Osteoblast (primary cell): ENCODE measurements around the gene PRM2. TPM values are rescaled to one million over a fixed set of nuclear protein-coding genes. Genes with fewer than 3 reads are reported as not detected.

Source experiments
- DNase-seq: peaks from one replicate; pipeline ENCODE4 v3.0.0; 2011; ENCODE audit warnings: low spot score, mixed read lengths; ENCODE audit not compliant: insufficient read length; ENCODE audit errors: missing footprints
- H2AFZ ChIP-seq: 2 replicates; pipeline ENCODE4 v1.6.0; 2011; ENCODE audit warnings: mild to moderate bottlenecking, low read length
- H3K27ac ChIP-seq: 2 replicates; pipeline ENCODE4 v1.5.1; 2011; ENCODE audit warnings: mild to moderate bottlenecking, low read depth, low read length, moderate library complexity
- H3K27me3 ChIP-seq: 2 replicates; pipeline ENCODE4 v1.6.0; 2012; ENCODE audit warnings: mild to moderate bottlenecking, control low read depth, inconsistent platforms, low read length, moderate library complexity; ENCODE audit not compliant: insufficient read depth
- H3K36me3 ChIP-seq: 2 replicates; pipeline ENCODE4 v1.5.1; 2011; ENCODE audit warnings: mild to moderate bottlenecking, low read length, control low read depth, moderate library complexity; ENCODE audit not compliant: insufficient read depth
- H3K4me1 ChIP-seq: 2 replicates; pipeline ENCODE4 v1.5.1; 2011; ENCODE audit warnings: mild to moderate bottlenecking, low read length, control low read depth, moderate library complexity; ENCODE audit not compliant: insufficient read depth
- H3K4me2 ChIP-seq: 2 replicates; pipeline ENCODE4 v1.6.0; 2011; ENCODE audit warnings: mild to moderate bottlenecking, low read length; ENCODE audit not compliant: insufficient read depth
- H3K4me3 ChIP-seq: fragments of 200-600 bp; sonication (generic); 3 replicates; pipeline ENCODE4 v1.5.1; 2012; ENCODE audit warnings: mild to moderate bottlenecking, low read length, inconsistent platforms; ENCODE audit not compliant: insufficient read depth
- H3K79me2 ChIP-seq: 2 replicates; pipeline ENCODE4 v1.6.0; 2012; ENCODE audit warnings: mild to moderate bottlenecking, low read length, control low read depth, inconsistent platforms; ENCODE audit not compliant: insufficient read depth
- H3K9me3 ChIP-seq: 2 replicates; pipeline ENCODE4 v1.5.1; 2011; ENCODE audit warnings: low read depth, low read length, control low read depth
- H4K20me1 ChIP-seq: 2 replicates; pipeline ENCODE4 v1.6.0; 2012; ENCODE audit warnings: mild to moderate bottlenecking, low read length, control low read depth; ENCODE audit not compliant: insufficient read depth
- CTCF ChIP-seq: IDR thresholded peaks from 2 replicates; pipeline ENCODE4 v1.5.1; 2011; ENCODE audit warnings: mild to moderate bottlenecking, low read depth, low read length, moderate library complexity; ENCODE audit errors: extremely low read depth
- total RNA-seq: library from RNA; depleted of rRNA; stranded (reverse); fragments of >200 nt; gene quantifications from 2 replicates; pipeline ENCODE4 v1.2.3, GENCODE V29; 2012

The PRM2 gene
- total RNA-seq, 1 donor: not detected

GRCh38 chr16:11274964-11275363 lies 1.3 kb downstream of the PRM2 start:
- TF ChIP-seq CTCF: no peak
- Histone ChIP-seq H4K20me1 (no peaks in the 10 kb centered on the region), H3K4me3 (no peak overlapping the region), H3K36me3 (no peaks in the 10 kb centered on the region), H3K27me3 (no peaks in the 10 kb centered on the region), H3K4me1 (no peaks in the 10 kb centered on the region), H2AFZ (no peak overlapping the region), H3K9me3 (no peaks in the 10 kb centered on the region), H3K79me2 (no peaks in the 10 kb centered on the region), H3K27ac (no peak overlapping the region), H3K4me2 (no peak overlapping the region)
- peak; percentile 21 for DNase-seq

GRCh38 chr16:11273721-11274324 lies 2.5 kb downstream of the PRM2 start:
- H3K36me3 ChIP-seq: no peaks in the 10 kb centered on the region
- H3K27ac ChIP-seq: no peak overlapping the region
- DNase-seq: peak; percentile 34
- no peaks in the 10 kb centered on the region for H3K4me1 ChIP-seq
- H4K20me1 ChIP-seq: no peaks in the 10 kb centered on the region
- H3K4me3 ChIP-seq: no peak overlapping the region
- H2AFZ ChIP-seq: no peak overlapping the region
- no peaks in the 10 kb centered on the region for H3K79me2 ChIP-seq
- TF ChIP-seq CTCF: no peak
- H3K27me3 ChIP-seq: no peaks in the 10 kb centered on the region
- no peaks in the 10 kb centered on the region for H3K9me3 ChIP-seq
- no peak overlapping the region for H3K4me2 ChIP-seq

- H3K4me1 ChIP-seq: no peaks in the 10 kb centered on the region
- peak; percentile 30 for DNase-seq
- peaks cover 4% of the 10 kb centered on the region for H3K27me3 ChIP-seq
- H3K79me2 ChIP-seq: no peaks in the 10 kb centered on the region
- H3K4me3 ChIP-seq: no peak within 1 kb of the TSS
- no peak within 1 kb of the TSS for H3K27ac ChIP-seq
- H3K4me2 ChIP-seq: no peak within 1 kb of the TSS
- no peak for TF ChIP-seq CTCF
- no peaks in the 10 kb centered on the region for H3K36me3 ChIP-seq
- no peak within 1 kb of the TSS for H2AFZ ChIP-seq
- H4K20me1 ChIP-seq: no peaks in the 10 kb centered on the region
- no peaks in the 10 kb centered on the region for H3K9me3 ChIP-seq
Observed at GRCh38 chr16:11272921-11273720, 3.2 kb downstream of the PRM2 start, which contains the start of gene PRM3. TSS of gene PRM3 (minus strand) at chr16:11273629. CDS start at chr16:11273595, 34 bp downstream.

GRCh38 chr16:11272484-11272883 lies 3.8 kb downstream of the PRM2 start:
- DNase-seq: peak; percentile 10
- Histone ChIP-seq H2AFZ (no peak overlapping the region), H3K27ac (no peak overlapping the region), H3K4me1 (no peaks in the 10 kb centered on the region), H3K4me2 (no peak overlapping the region), H4K20me1 (no peaks in the 10 kb centered on the region), H3K27me3 (peaks cover 4% of the 10 kb centered on the region), H3K4me3 (no peak overlapping the region), H3K36me3 (no peaks in the 10 kb centered on the region), H3K79me2 (no peaks in the 10 kb centered on the region), H3K9me3 (no peaks in the 10 kb centered on the region)
- TF ChIP-seq CTCF: no peak
